Tibial nerve (tissue), 4 donors: ENCODE measurements around the gene CLEC2D. TPM values are rescaled to one million over a fixed set of nuclear protein-coding genes. Genes with fewer than 3 reads are reported as not detected.
A peak's percentile ranks its signal among the peaks of the same experiment; 100 is the strongest.

ENCODE experiments used
- DNase-seq, 2 donors: peaks; one replicate each; pipeline ENCODE4 v3.0.0-alpha.2; 2019; ENCODE audit warnings: low spot score in 2 of 2
- H3K27ac ChIP-seq, 4 donors: fragments of 200-600 bp; sonication (generic) in 3 of 4; one replicate each; pipeline ENCODE4 v1.5.1; 2017 to 2019; ENCODE audit warnings: mild to moderate bottlenecking in 1 of 4
- H3K27me3 ChIP-seq, 2 donors: fragments of 200-600 bp; sonication (generic) in 1 of 2; one replicate each; pipeline versions ENCODE4 v1.5.1 to v1.6.0; 2017 to 2019
- H3K36me3 ChIP-seq, 3 donors: fragments of 200-600 bp; sonication (generic); one replicate each; pipeline ENCODE4 v1.5.1; 2018 to 2019
- H3K4me1 ChIP-seq, 4 donors: fragments of 200-600 bp; sonication (generic) in 3 of 4; one replicate each; pipeline ENCODE4 v1.5.1; 2017 to 2019
- H3K4me3 ChIP-seq, 4 donors: fragments of 200-600 bp; sonication (generic) in 3 of 4; one replicate each; pipeline ENCODE4 v1.5.1; 2017 to 2019; ENCODE audit warnings: mild to moderate bottlenecking in 1 of 4, moderate library complexity in 1 of 4
- H3K9me3 ChIP-seq, 4 donors: fragments of 200-600 bp; sonication (generic) in 3 of 4; one replicate each; pipeline ENCODE4 v1.5.1; 2017 to 2019
- EP300 ChIP-seq, 2 donors: sonication (generic); formaldehyde crosslinking; IDR thresholded peaks; one replicate each; pipeline ENCODE4 v1.6.1; 2017; ENCODE audit warnings: antibody characterized with exemption in 2 of 2, mild to moderate bottlenecking in 1 of 2
- POLR2A ChIP-seq, 2 donors: fragments of 450-650 bp; IDR thresholded peaks; one replicate each; pipeline ENCODE4 v1.6.1; 2017; ENCODE audit warnings: antibody characterized with exemption in 2 of 2, mild to moderate bottlenecking in 2 of 2, moderate library complexity in 2 of 2
- WGBS, 2 donors: methylation state at CpG; one replicate each; pipeline ENCODE4 v1.1.5; 2018; 5-methylcytosine and 5-hydroxymethylcytosine counted together
- total RNA-seq, 4 donors: library from RNA; depleted of rRNA; stranded (reverse); fragments of >200 nt; gene quantifications; one replicate each; pipeline ENCODE4 v1.1.0, GENCODE V29; 2016
- TF ChIP-seq, protein P1 (sequence below), 5 experiments: fragments of 200-600 bp in 3 of 5; fragments of 450-650 bp in 2 of 5; sonication (generic) in 3 of 5; IDR thresholded peaks; one replicate each; pipeline ENCODE4 v1.5.1; 2016 to 2019; ENCODE audit warnings: antibody characterized with exemption in 5 of 5, mild to moderate bottlenecking in 3 of 5, moderate library complexity in 2 of 5

Gene CLEC2D
- total RNA-seq, 4 donors from 2014 or later, result 9.6 to 19.0 (median 13.2) TPM

- no peaks in the 10 kb centered on the region for H3K36me3 ChIP-seq
- H3K4me3 ChIP-seq, result no peak overlapping the region
- H3K9me3 ChIP-seq, result peaks cover 0 to 7% (median 0%) of the 10 kb centered on the region in 4 donors
- H3K27ac ChIP-seq, result peak overlapping the region in 1 of 4 donors; percentile 12
- peaks cover 0 to 7% (median 1%) of the 10 kb centered on the region in 4 donors for H3K4me1 ChIP-seq
- no peaks in the 10 kb centered on the region for H3K27me3 ChIP-seq
- peak in 1 of 2 donors; percentile 72 for DNase-seq
- TF ChIP-seq POLR2A (IDR thresholded peaks at IDR 0.05) (no peak), EP300 (IDR thresholded peaks at IDR 0.05) (no peak)
- TF ChIP-seq, protein P1, sequence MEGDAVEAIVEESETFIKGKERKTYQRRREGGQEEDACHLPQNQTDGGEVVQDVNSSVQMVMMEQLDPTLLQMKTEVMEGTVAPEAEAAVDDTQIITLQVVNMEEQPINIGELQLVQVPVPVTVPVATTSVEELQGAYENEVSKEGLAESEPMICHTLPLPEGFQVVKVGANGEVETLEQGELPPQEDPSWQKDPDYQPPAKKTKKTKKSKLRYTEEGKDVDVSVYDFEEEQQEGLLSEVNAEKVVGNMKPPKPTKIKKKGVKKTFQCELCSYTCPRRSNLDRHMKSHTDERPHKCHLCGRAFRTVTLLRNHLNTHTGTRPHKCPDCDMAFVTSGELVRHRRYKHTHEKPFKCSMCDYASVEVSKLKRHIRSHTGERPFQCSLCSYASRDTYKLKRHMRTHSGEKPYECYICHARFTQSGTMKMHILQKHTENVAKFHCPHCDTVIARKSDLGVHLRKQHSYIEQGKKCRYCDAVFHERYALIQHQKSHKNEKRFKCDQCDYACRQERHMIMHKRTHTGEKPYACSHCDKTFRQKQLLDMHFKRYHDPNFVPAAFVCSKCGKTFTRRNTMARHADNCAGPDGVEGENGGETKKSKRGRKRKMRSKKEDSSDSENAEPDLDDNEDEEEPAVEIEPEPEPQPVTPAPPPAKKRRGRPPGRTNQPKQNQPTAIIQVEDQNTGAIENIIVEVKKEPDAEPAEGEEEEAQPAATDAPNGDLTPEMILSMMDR (IDR thresholded peaks at IDR 0.05), result peak; percentile 28 to 70 (median 52)
- 40 to 45% methylated on average over 2 of the region's 2 CpGs for WGBS, 2 donors
These were observed 35.2 kb upstream of the CLEC2D start for GRCh38 chr12:9634177-9634803.

DNA sequence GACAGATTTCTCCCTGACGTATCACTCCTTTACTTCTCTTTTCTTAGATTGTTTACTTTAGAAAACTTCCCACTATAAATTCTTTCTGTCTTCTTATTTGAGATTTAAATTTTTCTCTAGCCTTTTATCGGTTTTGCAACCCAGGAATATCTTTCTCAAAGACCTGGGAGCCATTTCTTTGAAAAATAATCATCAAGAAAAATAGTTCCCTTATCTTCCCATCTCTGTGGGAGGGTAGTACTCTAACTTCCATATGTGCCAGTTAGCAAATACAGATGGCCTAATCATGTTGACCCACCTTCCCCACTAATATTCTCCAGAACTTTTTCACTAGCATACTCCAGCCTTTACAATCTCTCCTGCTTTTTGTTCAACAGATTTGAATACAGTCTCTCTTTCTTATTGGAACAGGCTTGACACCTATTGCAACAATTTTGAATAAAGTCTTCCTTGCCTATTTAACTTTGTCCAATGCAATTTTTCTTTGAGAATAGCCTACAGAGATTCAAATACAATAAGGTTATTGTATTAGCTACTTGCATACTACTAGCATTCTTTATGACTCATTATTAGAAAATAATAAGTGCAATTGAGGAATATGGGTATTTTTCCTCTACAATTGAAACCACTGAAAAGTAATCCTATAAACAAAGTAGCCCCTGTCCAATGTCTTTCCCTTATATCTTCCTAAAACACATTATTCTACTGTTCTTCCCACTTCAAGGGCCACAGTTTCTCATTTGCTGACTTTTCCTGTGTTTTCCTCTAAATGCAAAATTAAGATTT is 34.4 kb upstream of the CLEC2D start:
- TF ChIP-seq, protein P1 (IDR thresholded peaks at IDR 0.05), result no peak
- no peak for TF ChIP-seq EP300 (IDR thresholded peaks at IDR 0.05)
- 72 to 74% methylated on average over 2 of the region's 2 CpGs for WGBS, 2 donors
- no peaks in the 10 kb centered on the region for H3K36me3 ChIP-seq
- no peaks in the 10 kb centered on the region for H3K27me3 ChIP-seq
- no peak overlapping the region for H3K4me3 ChIP-seq
- peak overlapping the region in 1 of 4 donors; percentile 12 for H3K27ac ChIP-seq
- H3K9me3 ChIP-seq, result peaks cover 0 to 7% (median 0%) of the 10 kb centered on the region in 4 donors
- DNase-seq, result no peak
- peaks cover 0 to 7% (median 1%) of the 10 kb centered on the region in 4 donors for H3K4me1 ChIP-seq

DNA sequence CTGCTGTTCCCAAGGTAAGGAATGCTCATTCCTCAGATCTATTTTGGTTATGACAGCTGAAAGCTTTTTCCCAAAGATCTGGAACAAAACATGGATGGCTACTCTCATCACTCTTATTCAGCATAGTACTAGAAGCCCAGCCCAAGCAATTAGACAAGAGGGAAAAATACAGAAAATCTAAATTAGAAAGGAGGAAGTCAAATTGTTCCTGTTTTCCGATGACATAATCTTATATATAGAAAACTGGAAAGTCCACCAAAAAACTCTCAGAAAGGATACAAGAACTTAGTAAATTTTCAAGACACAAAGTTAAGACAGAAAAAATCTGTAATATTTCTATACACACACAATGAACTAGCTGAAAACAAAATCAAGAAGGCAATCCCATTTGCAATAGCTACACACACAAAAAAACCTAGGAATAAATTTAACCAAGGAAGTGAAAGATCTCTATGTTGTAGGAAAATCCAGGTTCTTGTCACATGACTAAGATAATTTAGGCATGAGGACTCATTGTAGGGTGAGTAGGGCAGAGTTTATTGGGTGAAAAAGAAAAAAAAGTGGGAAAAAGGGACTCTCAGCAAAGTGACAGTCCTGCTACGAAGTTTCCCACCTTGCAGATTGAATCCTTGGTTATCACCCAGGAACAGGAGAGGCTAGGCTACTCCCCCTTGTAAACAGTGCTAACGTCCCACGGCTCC is 33.2 kb upstream of the CLEC2D start:
- no peaks in the 10 kb centered on the region for H3K36me3 ChIP-seq

GRCh38 chr12:9636851-9637206 is 32.7 kb upstream of the CLEC2D start:
- Histone ChIP-seq H3K27ac (no peak overlapping the region), H3K9me3 (peaks cover 0 to 7% (median 0%) of the 10 kb centered on the region in 4 donors), H3K36me3 (no peaks in the 10 kb centered on the region), H3K4me3 (no peak overlapping the region), H3K27me3 (no peaks in the 10 kb centered on the region), H3K4me1 (peaks cover 0 to 7% (median 1%) of the 10 kb centered on the region in 4 donors)
- no peak for TF ChIP-seq POLR2A (IDR thresholded peaks at IDR 0.05)
- TF ChIP-seq, protein P1 (IDR thresholded peaks at IDR 0.05), result no peak
- TF ChIP-seq EP300 (IDR thresholded peaks at IDR 0.05), result no peak
- 90 to 92% methylated on average over 5 of the region's 5 CpGs for WGBS, 2 donors
- no peak for DNase-seq

More for the DNA sequence above, 33.2 kb upstream of the CLEC2D start:
- H3K27ac ChIP-seq, result no peak overlapping the region
- H3K9me3 ChIP-seq, result peaks cover 0 to 7% (median 0%) of the 10 kb centered on the region in 4 donors
- WGBS, 2 donors, result 83 to 90% methylated on average over 4 of the region's 4 CpGs
- H3K4me3 ChIP-seq, result no peak overlapping the region
- no peak for DNase-seq
- TF ChIP-seq EP300 (IDR thresholded peaks at IDR 0.05) (no peak), POLR2A (IDR thresholded peaks at IDR 0.05) (no peak)
- TF ChIP-seq, protein P1 (IDR thresholded peaks at IDR 0.05), result no peak
- H3K4me1 ChIP-seq, result peaks cover 0 to 7% (median 1%) of the 10 kb centered on the region in 4 donors
- H3K27me3 ChIP-seq, result no peaks in the 10 kb centered on the region
